ENCODE data around the gene MTMR1. TPM values are rescaled to one million over a fixed set of nuclear protein-coding genes. Genes with fewer than 3 reads are reported as not detected.

The MTMR1 gene
- total RNA-seq, 1 donor from 2014 or later = 13.3 TPM

DNA sequence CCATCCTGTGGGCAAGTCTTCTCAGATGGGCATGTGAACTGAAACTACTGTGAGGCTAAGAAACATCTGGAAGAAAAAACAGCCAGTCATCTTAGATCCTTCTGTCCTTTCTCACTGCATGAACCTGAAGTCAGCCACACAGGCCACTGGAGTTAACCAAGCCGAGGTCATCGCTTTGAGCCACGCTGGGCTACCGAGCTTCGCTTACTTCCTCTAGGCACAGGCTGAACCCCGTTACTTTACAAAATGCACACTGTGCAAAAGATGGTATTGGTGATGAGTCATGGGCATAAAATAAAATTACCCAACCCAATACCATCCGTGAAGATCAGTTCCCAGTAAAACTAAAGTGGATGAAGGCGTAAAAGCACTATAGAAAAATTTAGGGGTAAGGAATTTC, 86.2 kb downstream of the MTMR1 start:
- no peaks in the 10 kb centered on the region for H3K4me1 Mint-ChIP-seq (ENCODE audit: unreplicated experiment)
- DNase-seq (ENCODE audit: low spot score) = no peak
- H3K9me3 Mint-ChIP-seq (ENCODE audit: unreplicated experiment) = no peaks in the 10 kb centered on the region
- no peak for TF ChIP-seq CTCF (IDR thresholded peaks at IDR 0.05; ENCODE audit: unreplicated experiment)
- H3K27ac Mint-ChIP-seq (ENCODE audit: unreplicated experiment) = no peak overlapping the region
- no peaks in the 10 kb centered on the region for H3K36me3 Mint-ChIP-seq (ENCODE audit: low read depth, unreplicated experiment)
- H3K4me3 Mint-ChIP-seq (ENCODE audit: unreplicated experiment) = no peak overlapping the region
- H3K27me3 Mint-ChIP-seq (ENCODE audit: unreplicated experiment) = peaks cover 2% of the 10 kb centered on the region

DNA sequence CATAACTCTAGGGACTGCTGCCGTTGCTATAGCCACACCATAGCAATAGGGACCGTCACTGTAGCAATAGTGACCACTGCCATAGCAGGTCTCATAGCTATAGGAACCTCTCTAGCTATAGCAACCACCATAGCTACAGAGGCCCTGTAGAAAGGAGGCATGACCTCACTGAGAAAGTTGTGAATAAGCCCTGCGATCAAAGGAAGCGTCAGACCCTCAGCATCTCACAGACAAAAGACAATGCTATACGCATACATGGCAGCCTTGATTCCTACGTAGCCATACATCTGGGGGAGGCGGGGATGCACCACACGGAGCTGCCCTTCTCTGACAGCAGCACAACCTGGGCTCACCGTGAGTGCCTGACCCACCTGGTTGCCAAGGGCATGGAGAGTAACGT, 88.5 kb downstream of the MTMR1 start:
- H3K4me1 Mint-ChIP-seq (ENCODE audit: unreplicated experiment) = no peaks in the 10 kb centered on the region
- no peak overlapping the region for H3K4me3 Mint-ChIP-seq (ENCODE audit: unreplicated experiment)
- no peaks in the 10 kb centered on the region for H3K36me3 Mint-ChIP-seq (ENCODE audit: low read depth, unreplicated experiment)
- no peak overlapping the region for H3K27ac Mint-ChIP-seq (ENCODE audit: unreplicated experiment)
- H3K9me3 Mint-ChIP-seq (ENCODE audit: unreplicated experiment) = no peaks in the 10 kb centered on the region
- H3K27me3 Mint-ChIP-seq (ENCODE audit: unreplicated experiment) = peaks cover 2% of the 10 kb centered on the region
- no peak for DNase-seq (ENCODE audit: low spot score)
- TF ChIP-seq CTCF (IDR thresholded peaks at IDR 0.05; ENCODE audit: unreplicated experiment) = no peak

DNA sequence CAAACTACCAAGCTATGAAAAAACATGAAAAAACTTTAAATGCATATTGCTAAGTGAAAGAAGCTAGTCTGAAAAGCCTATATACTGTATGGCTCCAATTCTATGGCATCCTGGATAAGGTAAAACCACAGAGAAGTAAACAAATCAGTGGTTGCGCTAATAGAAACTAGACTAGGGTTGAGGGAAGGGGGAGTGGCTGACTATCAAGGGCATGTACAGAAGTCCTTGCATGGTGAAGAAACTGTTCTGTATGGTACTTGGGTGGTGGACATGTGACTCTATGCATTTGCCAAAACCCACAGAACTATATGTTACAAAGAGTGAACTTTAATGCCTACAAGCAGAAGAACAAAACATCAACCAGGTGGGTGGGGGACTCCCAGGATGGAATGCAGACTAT, 96.8 kb downstream of the MTMR1 start:
- DNase-seq (ENCODE audit: low spot score) = no peak
- no peak overlapping the region for H3K27ac Mint-ChIP-seq (ENCODE audit: unreplicated experiment)
- no peak for TF ChIP-seq CTCF (IDR thresholded peaks at IDR 0.05; ENCODE audit: unreplicated experiment)
- peaks cover 25% of the 10 kb centered on the region for H3K36me3 Mint-ChIP-seq (ENCODE audit: low read depth, unreplicated experiment)
- no peak overlapping the region for H3K4me3 Mint-ChIP-seq (ENCODE audit: unreplicated experiment)
- no peaks in the 10 kb centered on the region for H3K4me1 Mint-ChIP-seq (ENCODE audit: unreplicated experiment)
- H3K9me3 Mint-ChIP-seq (ENCODE audit: unreplicated experiment) = no peaks in the 10 kb centered on the region
- H3K27me3 Mint-ChIP-seq (ENCODE audit: unreplicated experiment) = no peaks in the 10 kb centered on the region

- no peaks in the 10 kb centered on the region for H3K9me3 Mint-ChIP-seq (ENCODE audit: unreplicated experiment)
- no peak for DNase-seq (ENCODE audit: low spot score)
- H3K27ac Mint-ChIP-seq (ENCODE audit: unreplicated experiment) = no peak overlapping the region
- H3K27me3 Mint-ChIP-seq (ENCODE audit: unreplicated experiment) = no peaks in the 10 kb centered on the region
- no peaks in the 10 kb centered on the region for H3K4me1 Mint-ChIP-seq (ENCODE audit: unreplicated experiment)
- peaks cover 24% of the 10 kb centered on the region for H3K36me3 Mint-ChIP-seq (ENCODE audit: low read depth, unreplicated experiment)
- no peak overlapping the region for H3K4me3 Mint-ChIP-seq (ENCODE audit: unreplicated experiment)
- no peak for TF ChIP-seq CTCF (IDR thresholded peaks at IDR 0.05; ENCODE audit: unreplicated experiment)
Measured at GRCh38 chrX:150792949-150793527, 99.8 kb downstream of the MTMR1 start.

DNA sequence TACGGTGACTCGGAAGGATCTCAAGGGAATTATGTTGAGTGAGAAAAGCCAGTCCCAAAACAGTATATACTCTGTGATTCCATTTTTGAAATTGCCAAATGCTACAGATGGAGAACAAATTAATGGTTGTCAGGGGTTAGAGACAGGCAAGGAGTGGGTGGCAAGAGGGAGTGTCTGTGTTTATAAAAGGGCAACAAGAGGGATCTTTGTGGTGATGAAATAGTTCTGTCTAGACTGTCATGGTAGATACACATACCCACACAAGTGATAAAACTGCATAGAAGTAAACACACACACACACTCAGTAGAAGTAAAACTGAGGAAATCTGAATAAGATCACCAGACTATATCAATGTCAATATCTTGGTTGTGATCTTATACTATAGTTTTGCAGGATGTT, 112.5 kb downstream of the MTMR1 start:
- no peaks in the 10 kb centered on the region for H3K36me3 Mint-ChIP-seq (ENCODE audit: low read depth, unreplicated experiment)
- no peaks in the 10 kb centered on the region for H3K9me3 Mint-ChIP-seq (ENCODE audit: unreplicated experiment)
- TF ChIP-seq CTCF (IDR thresholded peaks at IDR 0.05; ENCODE audit: unreplicated experiment) = no peak
- no peak overlapping the region for H3K27ac Mint-ChIP-seq (ENCODE audit: unreplicated experiment)
- no peaks in the 10 kb centered on the region for H3K4me1 Mint-ChIP-seq (ENCODE audit: unreplicated experiment)
- peaks cover 1% of the 10 kb centered on the region for H3K27me3 Mint-ChIP-seq (ENCODE audit: unreplicated experiment)
- H3K4me3 Mint-ChIP-seq (ENCODE audit: unreplicated experiment) = no peak overlapping the region
- DNase-seq (ENCODE audit: low spot score) = no peak

Data from endothelial cell (in vitro differentiated cells).